Erythroblast (primary cell): ENCODE results near the gene HSPA5.

Experiments used
- GATA1 ChIP-seq: IDR thresholded peaks from 2 replicates; pipeline ENCODE4 v1.6.1; 2011; ENCODE audit warnings: low read depth, mild to moderate bottlenecking, control low read depth, low read length, moderate library complexity
- POLR2A ChIP-seq: IDR thresholded peaks from 2 replicates; pipeline ENCODE4 v1.6.1; 2011; ENCODE audit warnings: mild to moderate bottlenecking, low read length

- no peak for TF ChIP-seq GATA1
- no peak for TF ChIP-seq POLR2A
Observed at GRCh38 chr9:125227761-125228160, 13.4 kb downstream of the HSPA5 start.
